KMS-11 (cell line): ENCODE results near the gene MPPE1.
"Not testable (repeated sequence)": the region's sequence is repeated elsewhere in the genome, so short reads cannot be mapped to it uniquely, and the experiment has no call there.

Experiments used
- H2AFZ ChIP-seq: fragments of 200-600 bp; sonication (generic); 2 replicates; pipeline ENCODE4 v1.6.1; 2016; ENCODE audit warnings: antibody characterized with exemption, mixed run types, low read depth
- H3K27ac ChIP-seq: fragments of 200-600 bp; sonication (generic); 2 replicates; pipeline ENCODE4 v1.6.1; 2016; ENCODE audit warnings: mild to moderate bottlenecking, mixed run types
- H3K27me3 ChIP-seq: fragments of 200-600 bp; sonication (generic); 2 replicates; pipeline ENCODE4 v1.6.1; 2017; ENCODE audit warnings: mild to moderate bottlenecking, low read depth, mixed run types, moderate library complexity; ENCODE audit not compliant: insufficient read depth
- H3K36me3 ChIP-seq: fragments of 200-600 bp; sonication (generic); 2 replicates; pipeline ENCODE4 v1.6.1; 2017; ENCODE audit warnings: mild to moderate bottlenecking, mixed run types; ENCODE audit not compliant: insufficient read depth
- H3K4me1 ChIP-seq: fragments of 200-600 bp; sonication (generic); 2 replicates; pipeline ENCODE4 v1.6.1; 2016; ENCODE audit warnings: mild to moderate bottlenecking, low read depth, mixed run types; ENCODE audit not compliant: poor library complexity, severe bottlenecking
- H3K4me2 ChIP-seq: fragments of 200-600 bp; sonication (generic); 2 replicates; pipeline ENCODE4 v1.7.0; 2016; ENCODE audit warnings: mild to moderate bottlenecking, mixed run types
- H3K4me3 ChIP-seq: fragments of 200-600 bp; sonication (generic); IDR thresholded peaks from 2 replicates; pipeline ENCODE4 v1.6.1; 2017; ENCODE audit warnings: low read depth, low read length, mixed read lengths; ENCODE audit not compliant: insufficient read depth
- H3K79me2 ChIP-seq: fragments of 200-600 bp; sonication (generic); 2 replicates; pipeline ENCODE4 v1.6.1; 2016; ENCODE audit warnings: low read depth, mixed run types; ENCODE audit not compliant: insufficient read depth
- H3K9ac ChIP-seq: fragments of 200-600 bp; sonication (generic); 2 replicates; pipeline ENCODE4 v1.6.1; 2016; ENCODE audit warnings: mild to moderate bottlenecking, mixed run types
- H4K20me1 ChIP-seq: fragments of 200-600 bp; sonication (generic); 2 replicates; pipeline ENCODE4 v1.6.1; 2016; ENCODE audit warnings: mild to moderate bottlenecking, mixed run types; ENCODE audit not compliant: insufficient read depth
- TF ChIP-seq, protein P1 (sequence below): fragments of 200-600 bp; sonication (generic); conservative IDR thresholded peaks from 2 replicates; pipeline ENCODE4 v1.6.1; 2017; ENCODE audit warnings: low read depth, mild to moderate bottlenecking, antibody characterized with exemption, low read length, moderate library complexity, mixed read lengths

MPPE1 gene

DNA sequence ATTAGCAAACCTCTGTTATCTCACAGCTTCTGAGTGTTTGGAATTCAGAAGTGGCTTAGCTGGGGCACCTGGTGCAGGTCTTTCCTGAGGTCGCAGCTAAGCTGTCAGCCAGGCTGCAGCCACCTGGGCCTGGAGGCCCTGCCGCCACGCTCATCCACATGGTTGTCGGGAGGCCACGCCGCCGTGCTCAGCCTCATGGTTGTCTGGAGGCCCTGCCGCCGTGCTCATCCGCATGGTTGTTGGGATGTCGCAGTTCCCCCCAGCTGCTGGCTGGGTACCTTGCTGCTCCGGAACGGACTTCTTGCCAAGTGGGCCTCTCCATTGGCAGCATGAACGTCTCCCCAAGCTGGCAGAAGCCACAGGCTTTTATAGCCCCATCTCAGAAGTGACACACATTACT is 24.3 kb upstream of the MPPE1 start:
- no peaks in the 10 kb centered on the region for H3K36me3 ChIP-seq
- H3K27ac ChIP-seq: no peak overlapping the region
- H3K9ac ChIP-seq: no peak overlapping the region
- H3K4me1 ChIP-seq: no peaks in the 10 kb centered on the region
- no peaks in the 10 kb centered on the region for H3K79me2 ChIP-seq
- H3K4me3 ChIP-seq: no peak overlapping the region
- no peak overlapping the region for H3K4me2 ChIP-seq
- H3K27me3 ChIP-seq: no peaks in the 10 kb centered on the region
- TF ChIP-seq, protein P1, sequence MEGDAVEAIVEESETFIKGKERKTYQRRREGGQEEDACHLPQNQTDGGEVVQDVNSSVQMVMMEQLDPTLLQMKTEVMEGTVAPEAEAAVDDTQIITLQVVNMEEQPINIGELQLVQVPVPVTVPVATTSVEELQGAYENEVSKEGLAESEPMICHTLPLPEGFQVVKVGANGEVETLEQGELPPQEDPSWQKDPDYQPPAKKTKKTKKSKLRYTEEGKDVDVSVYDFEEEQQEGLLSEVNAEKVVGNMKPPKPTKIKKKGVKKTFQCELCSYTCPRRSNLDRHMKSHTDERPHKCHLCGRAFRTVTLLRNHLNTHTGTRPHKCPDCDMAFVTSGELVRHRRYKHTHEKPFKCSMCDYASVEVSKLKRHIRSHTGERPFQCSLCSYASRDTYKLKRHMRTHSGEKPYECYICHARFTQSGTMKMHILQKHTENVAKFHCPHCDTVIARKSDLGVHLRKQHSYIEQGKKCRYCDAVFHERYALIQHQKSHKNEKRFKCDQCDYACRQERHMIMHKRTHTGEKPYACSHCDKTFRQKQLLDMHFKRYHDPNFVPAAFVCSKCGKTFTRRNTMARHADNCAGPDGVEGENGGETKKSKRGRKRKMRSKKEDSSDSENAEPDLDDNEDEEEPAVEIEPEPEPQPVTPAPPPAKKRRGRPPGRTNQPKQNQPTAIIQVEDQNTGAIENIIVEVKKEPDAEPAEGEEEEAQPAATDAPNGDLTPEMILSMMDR: no peak
- no peaks in the 10 kb centered on the region for H4K20me1 ChIP-seq
- H2AFZ ChIP-seq: no peak overlapping the region

DNA sequence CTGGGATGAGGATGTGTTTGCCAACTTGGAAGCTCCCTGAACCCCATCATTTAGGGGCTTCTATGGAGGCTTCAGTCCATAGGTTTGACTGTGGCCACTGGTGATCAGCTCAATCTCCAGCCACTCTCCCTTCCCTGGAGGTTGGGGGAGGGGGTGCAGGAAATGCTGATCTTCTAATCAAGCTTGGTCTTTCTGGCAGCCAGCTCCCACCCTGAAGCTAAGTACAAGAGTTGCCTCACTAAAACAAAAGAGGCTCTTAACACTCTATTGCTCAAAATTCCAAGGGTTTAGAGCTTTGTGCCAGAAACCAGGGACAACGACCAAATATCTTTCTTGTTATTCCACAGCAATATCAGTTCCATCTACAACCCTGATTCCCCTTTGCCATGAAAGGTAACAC is 19.4 kb upstream of the MPPE1 start:
- Histone ChIP-seq H3K79me2 (no peaks in the 10 kb centered on the region), H4K20me1 (no peaks in the 10 kb centered on the region), H3K4me2 (no peak overlapping the region), H3K9ac (no peak overlapping the region), H3K4me3 (no peak overlapping the region), H3K36me3 (no peaks in the 10 kb centered on the region), H3K4me1 (no peaks in the 10 kb centered on the region), H3K27me3 (no peaks in the 10 kb centered on the region), H2AFZ (no peak overlapping the region), H3K27ac (no peak overlapping the region)
- TF ChIP-seq, protein P1: no peak

DNA sequence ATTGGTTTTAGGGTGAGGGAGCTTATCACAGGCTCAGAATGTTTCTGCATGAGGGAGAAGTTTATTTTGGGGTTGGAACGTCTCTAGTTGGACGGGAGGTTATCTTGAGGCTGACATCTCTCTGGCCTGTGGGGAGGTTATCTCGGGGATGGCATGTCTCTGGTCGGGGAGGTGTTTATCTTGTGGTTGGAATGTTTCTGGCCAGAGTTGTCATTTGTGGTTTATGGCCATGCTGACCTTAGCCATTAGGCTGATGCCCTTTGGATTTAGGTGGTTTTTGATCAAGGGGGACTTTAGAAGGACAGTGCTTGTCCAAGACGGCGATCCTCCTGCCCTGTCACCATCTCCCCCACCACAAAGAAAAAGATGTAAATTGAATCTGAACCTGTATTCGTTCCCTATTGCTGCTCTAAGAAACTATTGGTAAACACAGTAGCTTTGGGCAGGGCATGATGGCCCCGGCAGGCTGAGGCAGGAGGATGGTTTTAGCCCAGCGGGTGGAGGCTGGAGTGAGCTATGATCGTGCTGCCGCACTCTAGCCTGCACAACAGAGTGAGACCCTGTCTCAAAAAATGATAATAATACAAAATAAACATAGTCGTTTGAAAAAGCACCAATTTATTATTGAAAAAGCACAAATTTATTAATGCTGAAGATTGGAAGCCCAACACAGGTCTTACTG is 17.8 kb upstream of the MPPE1 start:
- TF ChIP-seq, protein P1: no peak
- H3K27ac ChIP-seq: no peak overlapping the region

DNA sequence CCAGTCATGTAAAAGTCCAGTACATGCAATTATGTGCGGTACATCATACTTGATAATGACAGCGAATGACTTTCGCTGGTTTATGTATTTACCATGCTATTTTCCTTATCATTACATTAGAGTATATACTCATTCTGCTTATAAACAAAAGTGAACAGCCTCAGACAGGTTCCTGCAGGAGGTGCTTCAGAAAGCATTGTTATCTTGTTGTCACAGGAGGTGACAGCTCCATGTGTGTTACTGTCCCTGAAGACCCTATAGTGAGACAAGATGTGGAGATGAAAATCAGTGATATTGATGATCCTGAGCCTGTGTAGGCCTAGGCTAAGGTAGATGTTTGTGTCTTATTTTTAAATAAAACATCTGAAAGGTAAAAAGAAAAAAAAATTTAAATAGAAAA is 15.3 kb upstream of the MPPE1 start:
- H2AFZ ChIP-seq: no peak overlapping the region
- no peak overlapping the region for H3K4me2 ChIP-seq
- TF ChIP-seq, protein P1: no peak
- H3K79me2 ChIP-seq: no peaks in the 10 kb centered on the region
- H3K4me3 ChIP-seq: no peak overlapping the region
- H3K36me3 ChIP-seq: no peaks in the 10 kb centered on the region
- no peak overlapping the region for H3K9ac ChIP-seq
- H3K4me1 ChIP-seq: no peaks in the 10 kb centered on the region
- no peak overlapping the region for H3K27ac ChIP-seq
- no peaks in the 10 kb centered on the region for H4K20me1 ChIP-seq
- no peaks in the 10 kb centered on the region for H3K27me3 ChIP-seq

More for the DNA sequence above, 17.8 kb upstream of the MPPE1 start:
- Histone ChIP-seq H3K4me3 (no peak overlapping the region), H3K4me1 (no peaks in the 10 kb centered on the region), H2AFZ (no peak overlapping the region), H3K4me2 (no peak overlapping the region), H3K79me2 (no peaks in the 10 kb centered on the region), H3K9ac (no peak overlapping the region), H3K27me3 (no peaks in the 10 kb centered on the region), H4K20me1 (no peaks in the 10 kb centered on the region), H3K36me3 (no peaks in the 10 kb centered on the region)

DNA sequence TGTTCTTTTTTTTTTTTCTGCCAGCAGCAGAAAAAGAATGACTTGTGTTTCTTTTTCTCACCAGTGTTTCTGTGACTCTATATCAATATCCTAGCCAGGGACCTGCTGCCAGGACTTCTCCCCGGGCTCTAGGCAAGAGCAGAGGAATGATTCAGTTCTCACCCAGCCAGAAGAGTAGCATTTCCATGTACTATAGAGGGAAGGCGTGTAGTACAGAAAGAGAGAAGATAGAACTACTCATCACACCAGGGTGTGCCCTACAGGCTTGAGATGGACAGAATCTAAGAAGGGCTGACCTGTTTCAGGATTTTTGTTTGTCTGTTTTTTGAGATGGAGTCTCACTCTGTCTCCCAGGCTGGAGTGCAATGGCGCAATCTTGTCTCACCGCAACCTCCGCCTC is 11.4 kb upstream of the MPPE1 start:
- H3K79me2 ChIP-seq, H3K4me1 ChIP-seq, H2AFZ ChIP-seq, H3K9ac ChIP-seq, H4K20me1 ChIP-seq, H3K4me2 ChIP-seq, H3K27me3 ChIP-seq, H3K36me3 ChIP-seq, H3K27ac ChIP-seq, H3K4me3 ChIP-seq: not testable (repeated sequence)

DNA sequence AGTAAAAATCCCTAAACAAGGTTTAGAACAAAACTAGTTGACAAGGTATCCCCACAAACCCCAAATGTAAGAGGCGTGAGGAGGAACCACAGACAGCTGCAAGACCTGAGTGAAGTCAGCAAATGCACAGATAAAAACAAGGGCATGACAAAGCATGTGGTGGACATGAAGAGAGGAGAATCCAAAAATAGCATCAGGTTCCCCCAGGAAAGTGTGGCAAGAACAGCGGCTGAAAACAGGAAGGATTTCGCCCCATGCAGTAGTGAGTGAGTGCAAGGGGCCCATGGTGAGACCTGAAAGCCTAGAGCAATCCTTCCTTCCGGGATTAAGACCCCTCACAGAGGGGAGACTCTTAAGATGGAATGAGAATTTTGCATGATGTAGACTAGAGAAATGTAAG is 8.8 kb upstream of the MPPE1 start:
- H3K4me1 ChIP-seq, H2AFZ ChIP-seq, H3K4me2 ChIP-seq, H3K27me3 ChIP-seq, H4K20me1 ChIP-seq, H3K4me3 ChIP-seq, H3K9ac ChIP-seq, H3K36me3 ChIP-seq, H3K79me2 ChIP-seq, H3K27ac ChIP-seq: not testable (repeated sequence)
